GM21423 (cell line): ENCODE results near the gene DAB2IP.
"Not testable (repeated sequence)": the region's sequence is repeated elsewhere in the genome, so short reads cannot be mapped to it uniquely, and the experiment has no call there.

ENCODE experiments used
- ATAC-seq: cut with Tn5 transposase; IDR thresholded peaks from one replicate; pipeline ENCODE4 v1.9.1; 2021; ENCODE audit warnings: mild to moderate bottlenecking, moderate library complexity; ENCODE audit not compliant: unreplicated experiment

Gene DAB2IP

GRCh38 chr9:121741228-121741918, 89.9 kb downstream of the DAB2IP start:
- ATAC-seq = no peak

- ATAC-seq = not testable (repeated sequence)
These were observed 90.5 kb downstream of the DAB2IP start for GRCh38 chr9:121741919-121742283.

GRCh38 chr9:121742923-121743322, 91.5 kb downstream of the DAB2IP start:
- no peak for ATAC-seq

- ATAC-seq = no peak
These were observed 92.1 kb downstream of the DAB2IP start for GRCh38 chr9:121743441-121744001.

- ATAC-seq = no peak
These were observed 92.7 kb downstream of the DAB2IP start for GRCh38 chr9:121744002-121744686.

GRCh38 chr9:121744687-121745395, 93.4 kb downstream of the DAB2IP start:
- ATAC-seq = no peak

- no peak for ATAC-seq
These were observed 93.9 kb downstream of the DAB2IP start for GRCh38 chr9:121745396-121745695.

GRCh38 chr9:121746411-121746810, 95.0 kb downstream of the DAB2IP start:
- ATAC-seq = no peak

GRCh38 chr9:121746866-121747265, 95.4 kb downstream of the DAB2IP start:
- no peak for ATAC-seq

GRCh38 chr9:121748074-121748473, 96.6 kb downstream of the DAB2IP start:
- ATAC-seq = no peak

GRCh38 chr9:121748727-121749423, 97.4 kb downstream of the DAB2IP start:
- ATAC-seq = no peak

GRCh38 chr9:121749614-121750013, 98.2 kb downstream of the DAB2IP start:
- ATAC-seq = no peak

GRCh38 chr9:121750259-121750714, 98.9 kb downstream of the DAB2IP start:
- no peak for ATAC-seq

- ATAC-seq = no peak
These were observed 99.5 kb downstream of the DAB2IP start for GRCh38 chr9:121750715-121751623.

GRCh38 chr9:121751686-121752445, 100.4 kb downstream of the DAB2IP start:
- ATAC-seq = no peak

GRCh38 chr9:121752929-121753328, 101.5 kb downstream of the DAB2IP start:
- ATAC-seq = no peak

GRCh38 chr9:121753802-121754654, 102.6 kb downstream of the DAB2IP start:
- ATAC-seq = no peak

GRCh38 chr9:121754655-121755436, 103.4 kb downstream of the DAB2IP start:
- no peak for ATAC-seq
